ENCODE measurements around the gene WWC1.

GRCh38 chr5:168455201-168455600 lies 163.8 kb downstream of the WWC1 start:
- TF ChIP-seq POLR2A (IDR thresholded peaks at IDR 0.05; ENCODE audit: extremely low read depth, insufficient read length) (no peak), CTCF (IDR thresholded peaks at IDR 0.05; ENCODE audit: low read depth, low read length) (no peak)
